Endothelial cell of umbilical vein (primary cell): ENCODE data around the gene ETS2. TPM values are rescaled to one million over a fixed set of nuclear protein-coding genes. Genes with fewer than 3 reads are reported as not detected.

Source experiments
- BruUV-seq: library from RNA; stranded (reverse); fragments of 400-500 nt; replicated peaks from 2 replicates; lab custom pipeline; 2021; lab: Mats Ljungman, UMichigan
- CTCF ChIA-PET: fragments of 300-600, 350-600 bp; sonication (Branson Sonifier 250); formaldehyde crosslinking; loops from one replicate; lab custom pipeline; 2021; ENCODE audit warnings: antibody characterized with exemption, inconsistent platforms; lab: Charles Lee
- POLR2A ChIA-PET: fragments of 300-600, 350-600 bp; sonication (Branson Sonifier 250); formaldehyde crosslinking; loops from one replicate; lab custom pipeline; 2021; ENCODE audit warnings: antibody characterized with exemption, inconsistent platforms; lab: Charles Lee
- DNase-seq: peaks from one replicate; pipeline ENCODE4 v3.0.0-alpha.2; 2011; ENCODE audit warnings: low read depth, low spot score
- FAIRE-seq: peaks from 2 replicates; lab custom pipeline; 2011; peaks lifted over from hg19 to GRCh38; lab: Jason Lieb, UNC
- H2AFZ ChIP-seq: 2 replicates; pipeline ENCODE4 v1.6.0; 2012; ENCODE audit warnings: low read depth, low read length, control low read depth, inconsistent platforms
- H3K27ac ChIP-seq: 2 replicates; pipeline ENCODE4 v1.5.1; 2011; ENCODE audit warnings: low read depth, mild to moderate bottlenecking, control low read depth, low read length, moderate library complexity; ENCODE audit not compliant: insufficient read depth
- H3K27me3 ChIP-seq, 2 experiments: 2 replicates each; pipeline versions ENCODE4 v1.6.0 to v1.6.1; 2011; ENCODE audit warnings: low read length in 2 of 2, mixed read lengths in 1 of 2; ENCODE audit not compliant: control insufficient read depth in 2 of 2, insufficient read depth in 2 of 2
- H3K36me3 ChIP-seq, 2 experiments: 2 replicates in 1 of 2; 3 replicates in 1 of 2; pipeline ENCODE4 v1.5.1; 2011; ENCODE audit warnings: low read length in 2 of 2, mild to moderate bottlenecking in 1 of 2, moderate library complexity in 1 of 2; ENCODE audit not compliant: control insufficient read depth in 2 of 2, insufficient read depth in 2 of 2; ENCODE audit errors: extremely low read depth in 1 of 2
- H3K4me1 ChIP-seq: 3 replicates; pipeline ENCODE4 v1.5.1; 2011; ENCODE audit warnings: mild to moderate bottlenecking, low read length; ENCODE audit not compliant: control insufficient read depth, insufficient read depth; ENCODE audit errors: extremely low read depth
- H3K4me2 ChIP-seq: 2 replicates; pipeline ENCODE4 v1.6.1; 2011; ENCODE audit warnings: low read length, control low read depth, mixed read lengths; ENCODE audit not compliant: insufficient read depth
- H3K4me3 ChIP-seq, 3 experiments: fragments of 200-600 bp in 1 of 3; sonication (generic), shearing (Covaris generic) in 1 of 3; replicated peaks in 1 of 3; 2 replicates each; pipeline ENCODE4 v1.5.1; 2011 to 2016; ENCODE audit warnings: control low read depth in 3 of 3, low read length in 3 of 3, mild to moderate bottlenecking in 2 of 3, inconsistent platforms in 1 of 3, low read depth in 1 of 3, moderate library complexity in 1 of 3; ENCODE audit not compliant: insufficient read depth in 1 of 3
- H3K79me2 ChIP-seq: 2 replicates; pipeline ENCODE4 v1.6.0; 2012; ENCODE audit warnings: low read length, inconsistent platforms; ENCODE audit not compliant: control insufficient read depth, insufficient read depth
- H3K9ac ChIP-seq: replicated peaks from 2 replicates; pipeline ENCODE3; 2011; ENCODE audit warnings: low read length, control low read depth; ENCODE audit not compliant: insufficient read depth; ENCODE audit errors: extremely low read depth
- H3K9me1 ChIP-seq: replicated peaks from 3 replicates; pipeline ENCODE4 v1.6.0; 2011; ENCODE audit warnings: mild to moderate bottlenecking, low read length; ENCODE audit not compliant: control insufficient read depth, insufficient read depth; ENCODE audit errors: extremely low read depth
- H3K9me3 ChIP-seq: replicated peaks from 2 replicates; pipeline ENCODE4 v1.5.1; 2012; ENCODE audit warnings: low read length, inconsistent platforms; ENCODE audit not compliant: control insufficient read depth, insufficient read depth
- H4K20me1 ChIP-seq: replicated peaks from 2 replicates; pipeline ENCODE3; 2011; ENCODE audit warnings: mild to moderate bottlenecking, low read length; ENCODE audit not compliant: control insufficient read depth, insufficient read depth; ENCODE audit errors: extremely low read depth
- EZH2 ChIP-seq: IDR thresholded peaks from 2 replicates; pipeline ENCODE4 v1.6.1; 2012; ENCODE audit warnings: borderline replicate concordance, low read depth, mild to moderate bottlenecking, moderate library complexity, low read length, inconsistent platforms; ENCODE audit not compliant: severe bottlenecking
- FOS ChIP-seq: IDR thresholded peaks from 2 replicates; pipeline ENCODE4 v1.6.1; 2011; ENCODE audit warnings: mild to moderate bottlenecking, low read length, moderate library complexity, borderline replicate concordance; ENCODE audit not compliant: insufficient read depth
- GATA2 ChIP-seq: IDR thresholded peaks from 2 replicates; pipeline ENCODE4 v1.7.0; 2011; ENCODE audit warnings: low read depth, mild to moderate bottlenecking, moderate library complexity, mixed read lengths, low read length; ENCODE audit not compliant: insufficient read length, insufficient read depth
- JUN ChIP-seq: IDR thresholded peaks from 2 replicates; pipeline ENCODE4 v1.6.1; 2011; ENCODE audit warnings: borderline replicate concordance, low read depth; ENCODE audit not compliant: insufficient read length, insufficient read depth
- MYC ChIP-seq: IDR thresholded peaks from one replicate; pipeline ENCODE4 v1.6.1; 2011; ENCODE audit warnings: mild to moderate bottlenecking, low read depth, low read length
- POLR2A ChIP-seq: IDR thresholded peaks from 2 replicates; pipeline ENCODE4 v1.6.1; 2012; ENCODE audit warnings: low read depth, mild to moderate bottlenecking, control low read depth, low read length
- POLR2AphosphoS5 ChIP-seq: IDR thresholded peaks from 2 replicates; pipeline ENCODE4 v1.6.1; 2012; ENCODE audit warnings: low read depth, mild to moderate bottlenecking, control low read depth, low read length, moderate library complexity; ENCODE audit not compliant: insufficient read depth
- dilution Hi-C: fragments of 300-500 bp; cut with MboI; formaldehyde crosslinking; loops from one replicate; pipeline ENCODE4 v1.15.0; 2019; ENCODE audit warnings: low sequenced_read_pairs; ENCODE audit not compliant: extremely low pct_ligation_motif_present
- intact Hi-C: fragments of 100-400 bp; cut with micrococcal nuclease; formaldehyde crosslinking; loops from one replicate; pipeline ENCODE4 v1.10.0; 2022
- polyA plus RNA-seq, 4 experiments: library from polyadenylated mRNA; depleted of rRNA in 3 of 4; stranded (reverse) in 3 of 4; unstranded in 1 of 4; fragments of >200 nt; gene quantifications; 2 replicates each; pipeline versions ENCODE4 v1.2.1 to v1.2.3, GENCODE V29; 2011 to 2012; ENCODE audit warnings: missing spikeins in 1 of 4
- total RNA-seq: library from RNA; stranded (reverse); gene quantifications from 2 replicates; pipeline ENCODE4 v1.2.3, GENCODE V29; 2021
- TF ChIP-seq, protein P1 (sequence below): IDR thresholded peaks from 2 replicates; pipeline ENCODE4 v1.6.1; 2011; ENCODE audit not compliant: insufficient read depth, insufficient read length
- TF ChIP-seq, protein P2 (sequence below), 2 donors: IDR thresholded peaks; 1 replicate in 1 of 2; 2 replicates in 1 of 2; pipeline ENCODE4 v1.5.1; 2011; ENCODE audit warnings: low read length in 2 of 2, mild to moderate bottlenecking in 2 of 2, moderate library complexity in 2 of 2, control low read depth in 1 of 2, inconsistent platforms in 1 of 2, low read depth in 1 of 2; ENCODE audit not compliant: insufficient read depth in 1 of 2; ENCODE audit errors: extremely low read depth in 1 of 2

Gene ETS2
- total and polyA plus RNA-seq, 2 donors (not counting 3 experiments of a cell fraction or from before 2014, with no cell fraction given) = 16.3 to 54.5 TPM

DNA sequence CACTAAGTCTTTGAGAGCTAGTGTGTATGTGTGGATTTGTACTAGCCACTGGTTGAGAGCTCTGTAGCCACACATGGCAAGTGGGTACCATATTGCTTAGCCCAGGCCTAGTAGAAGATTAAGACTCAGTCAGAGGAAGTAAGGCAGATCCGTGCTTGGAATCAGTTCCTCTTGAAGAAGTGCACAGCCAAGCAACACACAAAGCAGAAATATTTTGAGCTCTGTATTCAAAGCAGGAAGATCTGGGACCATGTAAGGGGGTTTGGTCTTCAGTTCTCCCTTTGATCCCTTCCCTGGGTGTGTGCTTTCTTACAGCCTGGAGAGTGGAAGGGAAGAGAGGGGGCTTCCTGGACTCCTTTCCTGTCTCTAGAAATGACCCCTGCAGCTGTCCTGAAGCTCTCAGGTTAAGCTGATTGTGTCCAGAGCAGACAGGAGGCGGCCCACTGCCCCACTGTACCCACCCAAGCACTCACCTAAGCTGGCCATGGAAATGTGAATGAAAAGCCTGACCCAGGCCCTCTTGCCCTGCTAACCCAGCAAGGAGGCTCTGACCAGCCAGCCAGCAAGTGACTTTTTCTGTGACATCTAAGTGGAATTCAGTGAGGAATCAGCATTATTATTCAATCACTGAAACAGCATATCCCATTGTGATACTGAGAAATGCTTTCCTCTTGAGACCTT lies 3.6 kb downstream of the ETS2 start:
- no peak for DNase-seq
- Histone ChIP-seq H3K9ac (no peak overlapping the region), H3K36me3 (peaks cover 14 to 28% of the 10 kb centered on the region in 2 experiments), H3K4me1 (peaks cover 50% of the 10 kb centered on the region), H3K79me2 (peaks cover 63% of the 10 kb centered on the region), H3K4me3 (no peak overlapping the region), H2AFZ (no peak overlapping the region), H3K9me3 (no peaks in the 10 kb centered on the region), H3K9me1 (no peaks in the 10 kb centered on the region), H3K27me3 (no peaks in the 10 kb centered on the region), H3K27ac (peak overlapping the region; percentile 3), H4K20me1 (peaks cover 3% of the 10 kb centered on the region), H3K4me2 (peak overlapping the region; percentile 98)
- ChIA-PET CTCF (interaction anchor here (0.6 to 2.9 kb wide), 5 partner anchors 75 to 328 kb away, joined by 3 to 17 read pairs (median 3); no protein-coding TSS in a partner anchor), POLR2A (interaction anchor here (0.7 kb wide), 1 partner anchor 59 kb away, joined by 3 read pairs; no protein-coding TSS in a partner anchor)
- intact Hi-C loops = loop anchor here (5.0 kb wide), 1 partner anchor 88 kb away; no protein-coding TSS in a partner anchor
- no TSS peak for BruUV-seq
- no peak for TF ChIP-seq MYC
- no peak for TF ChIP-seq POLR2AphosphoS5
- TF ChIP-seq FOS = no peak
- no peak for TF ChIP-seq JUN
- no peak for TF ChIP-seq EZH2
- no peak for TF ChIP-seq POLR2A
- TF ChIP-seq, protein P1, sequence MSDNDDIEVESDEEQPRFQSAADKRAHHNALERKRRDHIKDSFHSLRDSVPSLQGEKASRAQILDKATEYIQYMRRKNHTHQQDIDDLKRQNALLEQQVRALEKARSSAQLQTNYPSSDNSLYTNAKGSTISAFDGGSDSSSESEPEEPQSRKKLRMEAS = no peak
- TF ChIP-seq GATA2 = no peak
- TF ChIP-seq, protein P2, sequence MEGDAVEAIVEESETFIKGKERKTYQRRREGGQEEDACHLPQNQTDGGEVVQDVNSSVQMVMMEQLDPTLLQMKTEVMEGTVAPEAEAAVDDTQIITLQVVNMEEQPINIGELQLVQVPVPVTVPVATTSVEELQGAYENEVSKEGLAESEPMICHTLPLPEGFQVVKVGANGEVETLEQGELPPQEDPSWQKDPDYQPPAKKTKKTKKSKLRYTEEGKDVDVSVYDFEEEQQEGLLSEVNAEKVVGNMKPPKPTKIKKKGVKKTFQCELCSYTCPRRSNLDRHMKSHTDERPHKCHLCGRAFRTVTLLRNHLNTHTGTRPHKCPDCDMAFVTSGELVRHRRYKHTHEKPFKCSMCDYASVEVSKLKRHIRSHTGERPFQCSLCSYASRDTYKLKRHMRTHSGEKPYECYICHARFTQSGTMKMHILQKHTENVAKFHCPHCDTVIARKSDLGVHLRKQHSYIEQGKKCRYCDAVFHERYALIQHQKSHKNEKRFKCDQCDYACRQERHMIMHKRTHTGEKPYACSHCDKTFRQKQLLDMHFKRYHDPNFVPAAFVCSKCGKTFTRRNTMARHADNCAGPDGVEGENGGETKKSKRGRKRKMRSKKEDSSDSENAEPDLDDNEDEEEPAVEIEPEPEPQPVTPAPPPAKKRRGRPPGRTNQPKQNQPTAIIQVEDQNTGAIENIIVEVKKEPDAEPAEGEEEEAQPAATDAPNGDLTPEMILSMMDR (IDR thresholded peaks at IDR 0.05; ENCODE audit: extremely low read depth in 1 of 2, insufficient read depth in 1 of 2, low read depth in 1 of 2, low read length in 2 of 2) = no peak
- dilution Hi-C loops = no loop called here
- peak; percentile 53 for FAIRE-seq
